ENCODE measurements around the gene KCND3. TPM values are rescaled to one million over a fixed set of nuclear protein-coding genes. Genes with fewer than 3 reads are reported as not detected.

The KCND3 gene
- total and polyA plus RNA-seq, 7 experiments from 2014 or later: 0.05 to 0.17 TPM; not detected in 5

GRCh38 chr1:111927652-111928051 is 61.8 kb downstream of the KCND3 start:
- no peak for ATAC-seq
- Histone ChIP-seq H3K4me1 (ENCODE audit: control insufficient read depth in 2 of 2, insufficient read depth in 2 of 2, low read length in 2 of 2) (no peaks in the 10 kb centered on the region), H3K27ac (ENCODE audit: low read depth, low read length) (no peak overlapping the region), H3K27me3 (ENCODE audit: control insufficient read depth in 2 of 2, insufficient read depth in 2 of 2, low read length in 2 of 2) (no peaks in the 10 kb centered on the region), H3K9me3 (ENCODE audit: control insufficient read depth in 2 of 3, low read length in 3 of 3) (no peaks in the 10 kb centered on the region), H3K4me3 (ENCODE audit: low read length) (no peak overlapping the region), H3K36me3 (ENCODE audit: control insufficient read depth in 2 of 3, insufficient read depth in 3 of 3, low read length in 3 of 3) (no peaks in the 10 kb centered on the region)
- no peak for DNase-seq
- Mint-ChIP-seq H3K4me1 (peaks cover 0 to 5% (median 0%) of the 10 kb centered on the region in 7 donors), H3K36me3 (no peaks in the 10 kb centered on the region), H3K27ac (no peak overlapping the region), H3K9me3 (no peaks in the 10 kb centered on the region), H3K27me3 (peaks cover 4 to 19% (median 16%) of the 10 kb centered on the region in 5 donors), H3K4me3 (no peak overlapping the region)
- ChIA-PET POLR2A (no interaction called here), CTCF (no interaction called here)
- intact Hi-C loops (cut with micrococcal nuclease): no loop called here

- POLR2A ChIA-PET: no interaction called here
- Mint-ChIP-seq H3K27ac (no peak overlapping the region), H3K4me1 (no peaks in the 10 kb centered on the region), H3K27me3 (peaks cover 13 to 29% (median 18%) of the 10 kb centered on the region in 5 donors), H3K4me3 (no peak overlapping the region), H3K36me3 (no peaks in the 10 kb centered on the region), H3K9me3 (peaks cover 0 to 4% (median 0%) of the 10 kb centered on the region in 11 donors)
- DNase-seq (no peak), ATAC-seq (no peak)
- H3K9me3 ChIP-seq (ENCODE audit: control insufficient read depth in 2 of 3, low read length in 3 of 3): no peaks in the 10 kb centered on the region
- no peak overlapping the region for H3K4me3 ChIP-seq (ENCODE audit: low read length)
- H3K27ac ChIP-seq (ENCODE audit: low read depth, low read length): no peak overlapping the region
- no peaks in the 10 kb centered on the region for H3K36me3 ChIP-seq (ENCODE audit: control insufficient read depth in 2 of 3, insufficient read depth in 3 of 3, low read length in 3 of 3)
- no peaks in the 10 kb centered on the region for H3K27me3 ChIP-seq (ENCODE audit: control insufficient read depth in 2 of 2, insufficient read depth in 2 of 2, low read length in 2 of 2)
- no peaks in the 10 kb centered on the region for H3K4me1 ChIP-seq (ENCODE audit: control insufficient read depth in 2 of 2, insufficient read depth in 2 of 2, low read length in 2 of 2)
- CTCF ChIA-PET: no interaction called here
- intact Hi-C loops (cut with micrococcal nuclease): no loop called here
These were observed 64.7 kb downstream of the KCND3 start for GRCh38 chr1:111924786-111925185.

- intact Hi-C loops (cut with micrococcal nuclease): no loop called here
- Mint-ChIP-seq H3K4me3 (no peak overlapping the region), H3K27ac (no peak overlapping the region), H3K36me3 (no peaks in the 10 kb centered on the region), H3K27me3 (peaks cover 12 to 36% (median 28%) of the 10 kb centered on the region in 5 donors), H3K9me3 (peaks cover 0 to 4% (median 0%) of the 10 kb centered on the region in 11 donors), H3K4me1 (no peaks in the 10 kb centered on the region)
- ATAC-seq: no peak
- CTCF ChIA-PET: no interaction called here
- Histone ChIP-seq H3K4me3 (ENCODE audit: low read length) (no peak overlapping the region), H3K27me3 (ENCODE audit: control insufficient read depth in 2 of 2, insufficient read depth in 2 of 2, low read length in 2 of 2) (no peaks in the 10 kb centered on the region), H3K27ac (ENCODE audit: low read depth, low read length) (no peak overlapping the region), H3K9me3 (ENCODE audit: control insufficient read depth in 2 of 3, low read length in 3 of 3) (no peaks in the 10 kb centered on the region), H3K4me1 (ENCODE audit: control insufficient read depth in 2 of 2, insufficient read depth in 2 of 2, low read length in 2 of 2) (no peaks in the 10 kb centered on the region), H3K36me3 (ENCODE audit: control insufficient read depth in 2 of 3, insufficient read depth in 3 of 3, low read length in 3 of 3) (no peaks in the 10 kb centered on the region)
- no peak for DNase-seq
- POLR2A ChIA-PET: no interaction called here
These were observed 65.7 kb downstream of the KCND3 start for GRCh38 chr1:111923766-111924165.

GRCh38 chr1:111921948-111922347 is 67.5 kb downstream of the KCND3 start:
- Mint-ChIP-seq H3K4me1 (peaks cover 0 to 5% (median 0%) of the 10 kb centered on the region in 7 donors), H3K36me3 (no peaks in the 10 kb centered on the region), H3K27me3 (peaks cover 18 to 42% (median 38%) of the 10 kb centered on the region in 5 donors), H3K9me3 (peaks cover 0 to 4% (median 0%) of the 10 kb centered on the region in 11 donors), H3K27ac (no peak overlapping the region), H3K4me3 (no peak overlapping the region)
- Histone ChIP-seq H3K4me3 (ENCODE audit: low read length) (no peak overlapping the region), H3K27ac (ENCODE audit: low read depth, low read length) (no peak overlapping the region), H3K4me1 (ENCODE audit: control insufficient read depth in 2 of 2, insufficient read depth in 2 of 2, low read length in 2 of 2) (no peaks in the 10 kb centered on the region), H3K36me3 (ENCODE audit: control insufficient read depth in 2 of 3, insufficient read depth in 3 of 3, low read length in 3 of 3) (no peaks in the 10 kb centered on the region), H3K27me3 (ENCODE audit: control insufficient read depth in 2 of 2, insufficient read depth in 2 of 2, low read length in 2 of 2) (no peaks in the 10 kb centered on the region), H3K9me3 (ENCODE audit: control insufficient read depth in 2 of 3, low read length in 3 of 3) (no peaks in the 10 kb centered on the region)
- DNase-seq: no peak
- ATAC-seq: no peak
- intact Hi-C loops (cut with micrococcal nuclease): no loop called here
- POLR2A ChIA-PET: no interaction called here
- CTCF ChIA-PET: no interaction called here

GRCh38 chr1:111920221-111921024 is 69.0 kb downstream of the KCND3 start:
- H3K4me1 Mint-ChIP-seq: peaks cover 0 to 5% (median 0%) of the 10 kb centered on the region in 7 donors
- H3K27ac ChIP-seq (ENCODE audit: low read depth, low read length): no peak overlapping the region
- DNase-seq: no peak
- no peaks in the 10 kb centered on the region for H3K4me1 ChIP-seq (ENCODE audit: control insufficient read depth in 2 of 2, insufficient read depth in 2 of 2, low read length in 2 of 2)
- ChIA-PET POLR2A (no interaction called here), CTCF (no interaction called here)
- ATAC-seq: no peak
- H3K27me3 ChIP-seq (ENCODE audit: control insufficient read depth in 2 of 2, insufficient read depth in 2 of 2, low read length in 2 of 2): no peaks in the 10 kb centered on the region
- no peaks in the 10 kb centered on the region for H3K36me3 Mint-ChIP-seq
- H3K4me3 Mint-ChIP-seq: no peak overlapping the region
- no peaks in the 10 kb centered on the region for H3K9me3 ChIP-seq (ENCODE audit: control insufficient read depth in 2 of 3, low read length in 3 of 3)
- intact Hi-C loops (cut with micrococcal nuclease): no loop called here
- H3K27me3 Mint-ChIP-seq: peaks cover 19 to 44% (median 40%) of the 10 kb centered on the region in 5 donors
- no peak overlapping the region for H3K27ac Mint-ChIP-seq
- peaks cover 0 to 4% (median 0%) of the 10 kb centered on the region in 11 donors for H3K9me3 Mint-ChIP-seq
- H3K4me3 ChIP-seq (ENCODE audit: low read length): no peak overlapping the region
- H3K36me3 ChIP-seq (ENCODE audit: control insufficient read depth in 2 of 3, insufficient read depth in 3 of 3, low read length in 3 of 3): no peaks in the 10 kb centered on the region

GRCh38 chr1:111911776-111912515 is 77.5 kb downstream of the KCND3 start:
- H3K36me3 Mint-ChIP-seq: peaks cover 0 to 6% (median 0%) of the 10 kb centered on the region in 5 donors
- Histone ChIP-seq H3K27me3 (ENCODE audit: control insufficient read depth in 2 of 2, insufficient read depth in 2 of 2, low read length in 2 of 2) (no peaks in the 10 kb centered on the region), H3K4me3 (ENCODE audit: low read length) (no peak overlapping the region), H3K9me3 (ENCODE audit: control insufficient read depth in 2 of 3, low read length in 3 of 3) (no peaks in the 10 kb centered on the region), H3K27ac (ENCODE audit: low read depth, low read length) (no peak overlapping the region), H3K36me3 (ENCODE audit: control insufficient read depth in 2 of 3, insufficient read depth in 3 of 3, low read length in 3 of 3) (no peaks in the 10 kb centered on the region), H3K4me1 (ENCODE audit: control insufficient read depth in 2 of 2, insufficient read depth in 2 of 2, low read length in 2 of 2) (no peaks in the 10 kb centered on the region)
- no peak for DNase-seq
- no peaks in the 10 kb centered on the region for H3K4me1 Mint-ChIP-seq
- peaks cover 0 to 24% (median 12%) of the 10 kb centered on the region in 11 donors for H3K9me3 Mint-ChIP-seq
- CTCF ChIA-PET: no interaction called here
- no peak overlapping the region for H3K27ac Mint-ChIP-seq
- ATAC-seq: no peak
- POLR2A ChIA-PET: no interaction called here
- peaks cover 30 to 58% (median 40%) of the 10 kb centered on the region in 5 donors for H3K27me3 Mint-ChIP-seq
- H3K4me3 Mint-ChIP-seq: no peak overlapping the region
- intact Hi-C loops (cut with micrococcal nuclease): no loop called here

All from naive thymus-derived CD4-positive, alpha-beta T cell (primary cell).